ENCODE results near the gene AQP6. TPM values are rescaled to one million over a fixed set of nuclear protein-coding genes. Genes with fewer than 3 reads are reported as not detected.
A peak's percentile ranks its signal among the peaks of the same experiment; 100 is the strongest.

Gene AQP6
- polyA plus RNA-seq, 1 of the 3 experiments (the other 2 are of a cell fraction): 0.10 TPM

DNA sequence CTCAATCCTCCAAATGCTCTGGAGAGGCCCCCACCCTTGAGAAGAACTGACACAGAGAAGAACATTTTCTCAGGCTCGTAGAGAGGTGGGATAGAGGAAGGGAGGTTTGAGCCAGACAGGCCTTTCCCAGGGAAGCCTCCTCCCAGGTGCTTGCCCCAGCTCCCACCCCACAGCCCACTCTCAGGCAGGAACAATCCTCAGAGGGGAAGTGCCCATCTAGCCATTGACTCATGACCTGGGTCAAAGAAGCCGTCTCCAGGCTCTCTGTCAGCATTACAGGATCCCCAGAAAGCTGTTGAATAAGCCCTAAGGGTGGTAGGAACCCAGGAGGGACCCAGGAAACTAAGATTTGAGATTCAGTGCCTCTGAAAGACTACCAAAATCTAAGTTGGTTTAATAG lies 3.8 kb downstream of the AQP6 start:
- DNase-seq: no peak
- Histone ChIP-seq H3K4me1 (ENCODE audit: control insufficient read depth in 1 of 2, insufficient read depth in 2 of 2, low read depth in 1 of 2, low read length in 1 of 2) (peaks cover 0 to 75% of the 10 kb centered on the region in 2 experiments; a peak in 2 of 4 replicates), H3K27ac (ENCODE audit: low read depth in 2 of 2, low read length in 1 of 2) (no peak overlapping the region), H3K9me3 (no peaks in the 10 kb centered on the region), H3K9me2 (no peaks in the 10 kb centered on the region), H3K4me2 (no peak overlapping the region), H3F3A (replicated peaks; ENCODE audit: insufficient read depth) (no peaks in the 10 kb centered on the region), H3K4me3 (ENCODE audit: low read depth in 2 of 2, low read length in 1 of 2) (no peak overlapping the region), H3K9ac (no peak overlapping the region), H4K20me1 (ENCODE audit: insufficient read depth) (no peaks in the 10 kb centered on the region), H2AFZ (ENCODE audit: low read depth) (no peak overlapping the region), H3K36me3 (replicated peaks in 1 of 2; ENCODE audit: control insufficient read depth in 1 of 2, insufficient read depth in 2 of 2, low read length in 1 of 2) (no peaks in the 10 kb centered on the region), H3K27me3 (ENCODE audit: insufficient read depth) (no peaks in the 10 kb centered on the region), H3K79me2 (ENCODE audit: insufficient read depth) (no peaks in the 10 kb centered on the region)
- 92% methylated on average over 1 of the region's 2 CpGs for WGBS (ENCODE audit: low lambda C conversion rate)
- ChIA-PET POLR2A (no interaction called here), CTCF (interaction anchor here (2.9 to 20.3 kb wide), 5 partner anchors 9 to 109 kb away, joined by 21 to 1401 read pairs (median 176); partner anchors contain the start of gene ASIC1)
- TF ChIP-seq SIN3A (IDR thresholded peaks at IDR 0.05; ENCODE audit: borderline replicate concordance, low read depth, low read length): no peak
- TF ChIP-seq, protein P1, sequence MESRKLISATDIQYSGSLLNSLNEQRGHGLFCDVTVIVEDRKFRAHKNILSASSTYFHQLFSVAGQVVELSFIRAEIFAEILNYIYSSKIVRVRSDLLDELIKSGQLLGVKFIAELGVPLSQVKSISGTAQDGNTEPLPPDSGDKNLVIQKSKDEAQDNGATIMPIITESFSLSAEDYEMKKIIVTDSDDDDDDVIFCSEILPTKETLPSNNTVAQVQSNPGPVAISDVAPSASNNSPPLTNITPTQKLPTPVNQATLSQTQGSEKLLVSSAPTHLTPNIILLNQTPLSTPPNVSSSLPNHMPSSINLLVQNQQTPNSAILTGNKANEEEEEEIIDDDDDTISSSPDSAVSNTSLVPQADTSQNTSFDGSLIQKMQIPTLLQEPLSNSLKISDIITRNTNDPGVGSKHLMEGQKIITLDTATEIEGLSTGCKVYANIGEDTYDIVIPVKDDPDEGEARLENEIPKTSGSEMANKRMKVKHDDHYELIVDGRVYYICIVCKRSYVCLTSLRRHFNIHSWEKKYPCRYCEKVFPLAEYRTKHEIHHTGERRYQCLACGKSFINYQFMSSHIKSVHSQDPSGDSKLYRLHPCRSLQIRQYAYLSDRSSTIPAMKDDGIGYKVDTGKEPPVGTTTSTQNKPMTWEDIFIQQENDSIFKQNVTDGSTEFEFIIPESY (IDR thresholded peaks at IDR 0.05; ENCODE audit: borderline replicate concordance, low read depth): no peak

DNA sequence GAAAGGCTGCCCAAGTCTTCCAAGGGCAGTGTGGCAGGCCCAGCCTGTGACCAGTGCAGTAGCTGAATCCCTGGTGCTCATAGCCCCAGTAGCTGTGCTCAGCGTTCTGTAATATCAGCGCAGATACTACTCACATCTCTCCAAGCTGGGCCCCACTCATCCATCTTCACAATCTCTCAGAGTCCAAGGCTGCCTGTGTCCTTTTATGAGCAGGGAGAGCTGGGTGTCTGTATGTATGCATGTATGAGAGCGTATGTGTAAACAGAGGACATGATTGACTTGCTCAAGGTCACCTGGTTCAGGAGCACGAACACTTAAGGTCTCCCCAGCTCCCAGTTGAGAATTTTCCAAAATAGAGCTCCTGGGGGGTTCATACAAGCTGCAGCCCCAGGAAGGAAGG lies 5.4 kb downstream of the AQP6 start:
- DNase-seq: peak; percentile 5
- peaks cover 4% of the 10 kb centered on the region for H3F3A ChIP-seq (replicated peaks; ENCODE audit: insufficient read depth)
- H3K9me3 ChIP-seq: no peaks in the 10 kb centered on the region
- H3K4me3 ChIP-seq (ENCODE audit: low read depth in 2 of 2, low read length in 1 of 2): no peak overlapping the region
- ChIA-PET POLR2A (interaction anchor here (1.0 to 1.5 kb wide), 3 partner anchors 61 to 107 kb away, joined by 3 to 5 read pairs (median 4); no protein-coding TSS in a partner anchor), CTCF (interaction anchor here (0.9 to 12.7 kb wide), 12 partner anchors 11 to 111 kb away, joined by 3 to 176 read pairs (median 7); no protein-coding TSS in a partner anchor)
- no peaks in the 10 kb centered on the region for H3K36me3 ChIP-seq (replicated peaks in 1 of 2; ENCODE audit: control insufficient read depth in 1 of 2, insufficient read depth in 2 of 2, low read length in 1 of 2)
- H3K27me3 ChIP-seq (ENCODE audit: insufficient read depth): no peaks in the 10 kb centered on the region
- TF ChIP-seq RFX5 (IDR thresholded peaks at IDR 0.05; ENCODE audit: low read length) (no peak), GATA2 (CRISPR knock-in tag; IDR thresholded peaks at IDR 0.05) (no peak), FOXM1 (IDR thresholded peaks at IDR 0.05; ENCODE audit: low read depth) (no peak), FOSL2 (IDR thresholded peaks at IDR 0.05; ENCODE audit: borderline replicate concordance, low read depth) (no peak), ELF1 (IDR thresholded peaks at IDR 0.05) (no peak), GABPA (IDR thresholded peaks at IDR 0.05; ENCODE audit: low read depth) (no peak)
- no peak overlapping the region for H3K4me2 ChIP-seq
- H3K79me2 ChIP-seq (ENCODE audit: insufficient read depth): no peaks in the 10 kb centered on the region
- no peaks in the 10 kb centered on the region for H4K20me1 ChIP-seq (ENCODE audit: insufficient read depth)
- H3K27ac ChIP-seq (ENCODE audit: low read depth in 2 of 2, low read length in 1 of 2): peak overlapping the region; percentile 36 to 99; a peak in 3 of 4 replicates
- no peak overlapping the region for H3K9ac ChIP-seq
- no peak overlapping the region for H2AFZ ChIP-seq (ENCODE audit: low read depth)
- H3K4me1 ChIP-seq (ENCODE audit: control insufficient read depth in 1 of 2, insufficient read depth in 2 of 2, low read depth in 1 of 2, low read length in 1 of 2): peaks cover 0 to 79% of the 10 kb centered on the region in 2 experiments; a peak in 2 of 4 replicates
- WGBS (ENCODE audit: low lambda C conversion rate): 98% methylated on average over 4 of the region's 4 CpGs
- H3K9me2 ChIP-seq: no peaks in the 10 kb centered on the region

DNA sequence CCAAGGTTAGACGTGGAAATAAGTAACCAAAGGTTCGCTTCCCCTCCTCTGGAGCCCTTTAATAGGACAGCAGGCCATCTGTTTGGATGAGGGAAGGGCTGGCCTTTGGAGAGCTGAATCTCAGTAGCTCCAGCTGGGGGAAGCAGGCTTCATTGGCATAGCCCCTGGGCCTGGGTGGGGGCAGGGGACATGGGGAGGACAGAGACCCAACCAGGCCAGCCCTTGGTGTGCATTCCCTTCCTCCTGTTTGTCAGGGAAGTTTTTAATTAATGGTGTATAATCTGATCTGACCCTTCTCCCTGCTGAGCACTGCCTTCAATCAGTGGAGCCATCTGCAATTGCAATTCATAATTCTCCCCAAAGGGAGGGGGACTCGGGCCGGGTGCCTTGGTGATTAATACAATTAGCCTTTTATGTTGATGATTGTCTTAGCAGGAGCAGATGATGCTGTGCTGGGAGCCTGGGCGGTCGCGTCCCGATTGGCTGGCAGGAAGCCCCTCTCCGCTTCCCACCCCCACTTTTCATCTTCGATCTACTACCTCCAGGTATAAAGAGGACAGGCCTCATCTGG lies 6.4 kb downstream of the AQP6 start:
- H3K9ac ChIP-seq: no peak overlapping the region
- H3K27me3 ChIP-seq (ENCODE audit: insufficient read depth): no peaks in the 10 kb centered on the region
- 64% methylated on average over 10 of the region's 10 CpGs for whole genome bisulfite sequencing (ENCODE audit: low lambda C conversion rate)
- no peaks in the 10 kb centered on the region for H4K20me1 ChIP-seq (ENCODE audit: insufficient read depth)
- POLR2A ChIA-PET: interaction anchor here (0.9 to 1.9 kb wide), 6 partner anchors 38 to 110 kb away, joined by 3 to 5 read pairs (median 4); partner anchors contain the start of gene RACGAP1
- no peak overlapping the region for H3K4me2 ChIP-seq
- CTCF ChIA-PET: interaction anchor here (0.9 to 12.7 kb wide), 14 partner anchors 12 to 112 kb away, joined by 3 to 176 read pairs (median 7); no protein-coding TSS in a partner anchor
- peak overlapping the region; percentile 36 to 99; a peak in 3 of 4 replicates for H3K27ac ChIP-seq (ENCODE audit: low read depth in 2 of 2, low read length in 1 of 2)
- no peaks in the 10 kb centered on the region for H3K79me2 ChIP-seq (ENCODE audit: insufficient read depth)
- H3K9me2 ChIP-seq: no peaks in the 10 kb centered on the region
- H2AFZ ChIP-seq (ENCODE audit: low read depth): no peak overlapping the region
- peak; percentile 86 for DNase-seq
- H3K4me3 ChIP-seq (ENCODE audit: low read depth in 2 of 2, low read length in 1 of 2): no peak overlapping the region
- H3K36me3 ChIP-seq (replicated peaks in 1 of 2; ENCODE audit: control insufficient read depth in 1 of 2, insufficient read depth in 2 of 2, low read length in 1 of 2): no peaks in the 10 kb centered on the region
- peaks cover 7 to 83% of the 10 kb centered on the region in 2 experiments for H3K4me1 ChIP-seq (ENCODE audit: control insufficient read depth in 1 of 2, insufficient read depth in 2 of 2, low read depth in 1 of 2, low read length in 1 of 2)
- H3F3A ChIP-seq (replicated peaks; ENCODE audit: insufficient read depth): peaks cover 14% of the 10 kb centered on the region
- H3K9me3 ChIP-seq: no peaks in the 10 kb centered on the region
- TF ChIP-seq NFIC (IDR thresholded peaks at IDR 0.05; ENCODE audit: borderline replicate concordance) (no peak), SIN3A (IDR thresholded peaks at IDR 0.05; ENCODE audit: borderline replicate concordance, low read depth, low read length) (no peak), RAD21 (IDR thresholded peaks at IDR 0.05; ENCODE audit: low read length) (peak; percentile 41), TAF1 (IDR thresholded peaks at IDR 0.05; ENCODE audit: borderline replicate concordance, low read depth, low read length) (no peak), JUND (IDR thresholded peaks at IDR 0.05) (no peak), SMC3 (IDR thresholded peaks at IDR 0.05; ENCODE audit: low read depth, low read length) (peak; percentile 14; the same call in 1 of the 2 replicates), POLR2AphosphoS5 (IDR thresholded peaks at IDR 0.05; ENCODE audit: low read depth, low read length) (peak; percentile 30; the same call in 1 of the 2 replicates)
- TF ChIP-seq, protein P2, sequence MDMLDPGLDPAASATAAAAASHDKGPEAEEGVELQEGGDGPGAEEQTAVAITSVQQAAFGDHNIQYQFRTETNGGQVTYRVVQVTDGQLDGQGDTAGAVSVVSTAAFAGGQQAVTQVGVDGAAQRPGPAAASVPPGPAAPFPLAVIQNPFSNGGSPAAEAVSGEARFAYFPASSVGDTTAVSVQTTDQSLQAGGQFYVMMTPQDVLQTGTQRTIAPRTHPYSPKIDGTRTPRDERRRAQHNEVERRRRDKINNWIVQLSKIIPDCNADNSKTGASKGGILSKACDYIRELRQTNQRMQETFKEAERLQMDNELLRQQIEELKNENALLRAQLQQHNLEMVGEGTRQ (IDR thresholded peaks at IDR 0.05; ENCODE audit: borderline replicate concordance, low read depth, low read length): no peak
- TF ChIP-seq, protein P3, sequence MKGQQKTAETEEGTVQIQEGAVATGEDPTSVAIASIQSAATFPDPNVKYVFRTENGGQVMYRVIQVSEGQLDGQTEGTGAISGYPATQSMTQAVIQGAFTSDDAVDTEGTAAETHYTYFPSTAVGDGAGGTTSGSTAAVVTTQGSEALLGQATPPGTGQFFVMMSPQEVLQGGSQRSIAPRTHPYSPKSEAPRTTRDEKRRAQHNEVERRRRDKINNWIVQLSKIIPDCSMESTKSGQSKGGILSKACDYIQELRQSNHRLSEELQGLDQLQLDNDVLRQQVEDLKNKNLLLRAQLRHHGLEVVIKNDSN (IDR thresholded peaks at IDR 0.05; ENCODE audit: borderline replicate concordance, low read depth): no peak

All from SK-N-SH (cell line).